Heart right ventricle (tissue), 16 donors: ENCODE results near the gene SLC16A2. TPM values are rescaled to one million over a fixed set of nuclear protein-coding genes. Genes with fewer than 3 reads are reported as not detected.
A peak's percentile ranks its signal among the peaks of the same experiment; 100 is the strongest.
"Not testable (repeated sequence)": the region's sequence is repeated elsewhere in the genome, so short reads cannot be mapped to it uniquely, and the experiment has no call there.

Experiments used
- ATAC-seq, 8 donors: fragments of 200-7000 bp; cut with Tn5 transposase; one replicate each; pipeline ENCODE4 v1.9.1; 2020; ENCODE audit warnings: mild to moderate bottlenecking in 8 of 8, moderate library complexity in 8 of 8, moderate number of reproducible peaks in 1 of 8
- DNase-seq, 2 donors: peaks; one replicate each; pipeline ENCODE4 v3.0.0-alpha.2; 2020
- H3K27ac ChIP-seq, 10 donors: fragments of 200-600 bp; sonication (generic) in 2 of 10; one replicate each; pipeline versions ENCODE4 v1.5.0 to v1.8.0; 2020 to 2022; ENCODE audit warnings: mild to moderate bottlenecking in 3 of 10
- H3K27me3 ChIP-seq, 7 donors: fragments of 200-600 bp; one replicate each; pipeline ENCODE4 v1.8.0; 2021 to 2022; ENCODE audit warnings: mild to moderate bottlenecking in 2 of 7
- H3K36me3 ChIP-seq, 9 donors: fragments of 200-600 bp; sonication (generic) in 1 of 9; one replicate each; pipeline versions ENCODE4 v1.5.0 to v1.8.0; 2020 to 2022; ENCODE audit warnings: mild to moderate bottlenecking in 2 of 9
- H3K4me1 ChIP-seq, 9 donors: fragments of 200-600 bp; sonication (generic) in 1 of 9; one replicate each; pipeline versions ENCODE4 v1.5.0 to v1.8.0; 2020 to 2022; ENCODE audit warnings: mild to moderate bottlenecking in 4 of 9
- H3K4me3 ChIP-seq, 10 donors: fragments of 200-600 bp; sonication (generic) in 2 of 10; one replicate each; pipeline versions ENCODE4 v1.5.0 to v1.8.0; 2020 to 2022; ENCODE audit warnings: mild to moderate bottlenecking in 7 of 10, moderate library complexity in 2 of 10
- H3K9me3 ChIP-seq, 11 donors: fragments of 200-600 bp in 10 of 11; sonication (generic) in 2 of 11; one replicate each; pipeline versions ENCODE4 v1.5.0 to v1.8.0; 2013 to 2022; ENCODE audit warnings: mild to moderate bottlenecking in 2 of 11, control low read depth in 1 of 11, moderate library complexity in 1 of 11
- CTCF ChIP-seq, 9 donors: fragments of 200-600 bp; sonication (generic) in 2 of 9; IDR thresholded peaks; one replicate each; pipeline versions ENCODE4 v1.5.0 to v1.8.0; 2021 to 2022; ENCODE audit warnings: antibody characterized with exemption in 9 of 9, mild to moderate bottlenecking in 5 of 9, moderate library complexity in 1 of 9
- WGBS, 2 donors: extraction: QIAGEN DNeasy Blood & Tissue Kit; methylation state at CpG; one replicate each; pipeline ENCODE4 v1.1.7; 2013; ENCODE audit warnings: inconsistent platforms in 1 of 2; 5-methylcytosine and 5-hydroxymethylcytosine counted together
- intact Hi-C, 10 donors: fragments of 100-400 bp; cut with DNase I; formaldehyde crosslinking; loops; one replicate each; pipeline versions ENCODE4 v1.11.1 to v1.14.2; 2022
- polyA plus RNA-seq, 2 donors: library from polyadenylated mRNA; stranded (reverse); fragments of 200-250 nt; gene quantifications; one replicate each; pipeline ENCODE4 v1.2.3, GENCODE V29; 2013
- total RNA-seq, 10 donors: library from RNA; stranded (reverse); fragmentation: NEBNext Ultra II Directional in 3 of 10; extraction: Animal tissue kit (Norgen Biotek cat#: 25700) in 3 of 10; gene quantifications; one replicate each; pipeline versions ENCODE4 v1.2.1 to v1.2.4, GENCODE V29; 2021 to 2023
- donor health status: Arrhythmogenic right ventricular cardiomyopathy.
- donor health status: ischemic (EF 13 %, LVEDD 7.1; RV severe dilation, severe dysfunction).
- donor health status: healthy with polysubstance abuse.
- donor health status: DM: no; HTN: yes; CAD: no.
- donor health status: DM: no; HTN: no; CAD: no.
- donor health status: ischemic (EF 25% LVEDD 6.9; RV normal size, moderate dysfunction).
- donor health status: ischemic (EF 25% LVEDD 5.7; RV mildly dilated, moderate dysfunction).
- donor health status: healthy.
- donor health status: DM: yes; HTN: yes; CAD: no.
- donor health status: Ischemic cardiomyopathy.
- donor health status: ischemic (EF 35%, LVEDD 5.7; RV mildly dilated, moderate dysfunction).
- donor health status: nonischemic (EF 11% LVEDD 7.7; RV severe dilation, severe dysfunction).
- donor health status: DM: yes; HTN: yes; CAD: no.
- donor health status: PGD.
- donor health status: ischemic (EF 29% LVEDD 5.4; RV normal size, mild dysfunction).
- donor health status: nonischemic (EF 23%, LVEDD 6.1; RV moderate dilation, normal function).

The SLC16A2 gene
- total and polyA plus RNA-seq, 12 donors = 2.4 to 12.6 (median 6.5) TPM

DNA sequence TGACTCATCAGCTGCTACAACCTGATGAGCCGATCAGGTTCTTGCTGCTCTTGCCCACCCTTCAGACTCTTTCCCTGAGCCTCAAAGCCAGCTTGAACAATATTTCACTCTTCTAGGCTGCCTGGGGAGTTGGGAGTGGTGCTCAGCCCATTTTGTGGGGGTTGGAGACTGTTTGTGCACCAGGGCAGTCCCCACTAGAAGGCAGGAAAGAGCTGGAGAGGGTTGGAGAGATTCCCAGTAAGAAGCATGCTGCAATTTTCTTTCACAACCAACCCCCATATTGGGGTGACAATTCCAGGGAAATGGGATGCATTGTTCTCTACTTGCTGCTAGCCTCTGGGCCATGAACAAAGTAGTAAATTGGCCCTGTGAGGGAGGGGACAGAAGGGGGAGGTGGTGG is 44.1 kb downstream of the SLC16A2 start:
- TF ChIP-seq CTCF (IDR thresholded peaks at IDR 0.05) = no peak
- Histone ChIP-seq H3K27ac (no peak overlapping the region), H3K4me1 (peaks cover 0 to 6% (median 0%) of the 10 kb centered on the region in 9 donors), H3K4me3 (no peak overlapping the region), H3K27me3 (peaks cover 0 to 44% (median 0%) of the 10 kb centered on the region in 7 donors), H3K9me3 (no peaks in the 10 kb centered on the region), H3K36me3 (no peaks in the 10 kb centered on the region)
- DNase-seq (no peak), ATAC-seq (peak in 1 of 8 donors; percentile 31)
- WGBS, 2 donors = 84 to 100% methylated on average over 1 of the region's 1 CpG
- intact Hi-C loops = loop anchor here in 1 of 10 donors (10.0 kb wide), 1 partner anchor 59 kb away; no protein-coding TSS in a partner anchor

- H3K27ac ChIP-seq = no peak overlapping the region
- peaks cover 0 to 6% (median 0%) of the 10 kb centered on the region in 9 donors for H3K4me1 ChIP-seq
- intact Hi-C loops = loop anchor here in 1 of 10 donors (10.0 kb wide), 1 partner anchor 57 kb away; no protein-coding TSS in a partner anchor
- H3K4me3 ChIP-seq = no peak overlapping the region
- H3K9me3 ChIP-seq = no peaks in the 10 kb centered on the region
- no peaks in the 10 kb centered on the region for H3K36me3 ChIP-seq
- no peak for ATAC-seq
- H3K27me3 ChIP-seq = peaks cover 0 to 35% (median 0%) of the 10 kb centered on the region in 7 donors
- TF ChIP-seq CTCF (IDR thresholded peaks at IDR 0.05) = no peak
- DNase-seq = no peak
Observed at GRCh38 chrX:74467656-74468055, 46.4 kb downstream of the SLC16A2 start.

DNA sequence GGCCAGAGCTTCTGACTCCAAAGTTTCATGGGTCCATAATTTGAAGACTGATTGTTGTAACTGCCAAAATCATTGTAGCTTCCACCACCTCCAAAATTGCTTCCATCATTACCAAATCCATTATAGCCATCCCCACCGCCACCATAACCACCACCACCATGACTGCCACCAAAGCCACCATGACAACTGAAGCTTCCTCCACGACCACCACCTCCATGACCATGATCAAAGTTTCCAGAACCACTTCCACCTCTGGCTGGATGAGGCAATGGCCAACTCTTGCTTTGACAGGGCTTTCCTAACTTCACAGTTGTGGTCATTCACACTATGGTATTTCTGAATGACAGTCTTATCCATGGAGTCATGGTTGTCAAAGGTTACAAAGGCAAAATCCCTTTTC is 51.8 kb downstream of the SLC16A2 start:
- H3K27me3 ChIP-seq = peaks cover 0 to 22% (median 0%) of the 10 kb centered on the region in 7 donors
- intact Hi-C loops, H3K4me3 ChIP-seq, H3K36me3 ChIP-seq, H3K4me1 ChIP-seq, H3K9me3 ChIP-seq, H3K27ac ChIP-seq, DNase-seq, ATAC-seq: not testable (repeated sequence)
- WGBS, 2 donors = 91 to 100% methylated on average over 2 of the region's 2 CpGs

GRCh38 chrX:74490247-74490646 is 69.0 kb downstream of the SLC16A2 start:
- Histone ChIP-seq H3K27ac (no peak overlapping the region), H3K4me1 (no peaks in the 10 kb centered on the region), H3K36me3 (no peaks in the 10 kb centered on the region), H3K9me3 (no peaks in the 10 kb centered on the region), H3K27me3 (peaks cover 0 to 33% (median 0%) of the 10 kb centered on the region in 7 donors), H3K4me3 (no peak overlapping the region)
- ATAC-seq (no peak), DNase-seq (no peak)
- no peak for TF ChIP-seq CTCF (IDR thresholded peaks at IDR 0.05)
- WGBS, 2 donors = 93 to 100% methylated on average over 1 of the region's 1 CpG
- intact Hi-C loops = no loop called here

- Histone ChIP-seq H3K27ac (no peak overlapping the region), H3K27me3 (peaks cover 0 to 22% (median 0%) of the 10 kb centered on the region in 7 donors), H3K4me1 (no peaks in the 10 kb centered on the region), H3K9me3 (no peaks in the 10 kb centered on the region), H3K4me3 (no peak overlapping the region), H3K36me3 (no peaks in the 10 kb centered on the region)
- DNase-seq (no peak), ATAC-seq (no peak)
- intact Hi-C loops = no loop called here
- TF ChIP-seq CTCF (IDR thresholded peaks at IDR 0.05) = peak in 2 of 9 donors; percentile 3 to 12
- 72 to 81% methylated on average over 3 of the region's 3 CpGs for WGBS, 2 donors
Observed at GRCh38 chrX:74492720-74493201, 71.5 kb downstream of the SLC16A2 start.
